ENCODE measurements around the gene PRDM2. TPM values are rescaled to one million over a fixed set of nuclear protein-coding genes. Genes with fewer than 3 reads are reported as not detected.

Gene PRDM2
- polyA plus RNA-seq, 1 donor (not counting 4 experiments of a cell fraction or from before 2014, with no cell fraction given), result 13.8 TPM

DNA sequence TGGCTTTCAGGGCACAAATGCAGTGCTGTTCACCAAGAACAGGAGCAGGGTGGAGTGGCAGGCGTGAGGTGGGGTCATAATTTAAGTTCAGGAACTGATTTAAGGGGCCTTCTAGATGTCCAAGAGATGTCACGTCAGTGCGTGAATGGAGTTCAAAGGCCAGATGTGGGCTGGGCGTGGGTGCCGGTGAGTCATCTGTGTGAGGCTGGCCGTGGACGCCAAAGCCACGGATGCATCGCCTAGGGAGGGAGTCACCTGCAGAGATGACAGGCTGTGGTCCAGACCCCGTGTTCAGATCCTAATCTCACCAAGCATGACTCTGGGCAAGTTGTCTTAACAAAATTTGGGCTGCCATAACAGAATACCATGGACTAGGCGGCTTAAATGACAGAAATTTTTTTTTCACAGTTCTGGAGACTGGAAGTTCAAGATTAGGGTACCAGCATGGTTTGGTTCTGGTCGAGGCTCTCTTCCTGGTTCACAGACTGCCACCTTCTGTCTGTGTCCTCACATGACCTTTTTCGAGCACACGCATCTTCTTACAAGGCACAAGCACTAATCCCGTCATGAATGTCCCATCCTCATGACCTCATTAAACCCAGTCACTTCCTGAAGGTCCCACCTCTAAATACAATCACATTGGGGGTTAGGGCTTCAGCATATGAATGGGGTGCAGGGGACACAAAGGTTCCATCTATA lies 109.6 kb downstream of the PRDM2 start:
- Histone ChIP-seq H3K4me1 (ENCODE audit: control insufficient read depth, extremely low read depth, insufficient read depth, low read length) (no peaks in the 10 kb centered on the region), H3K4me2 (ENCODE audit: control insufficient read depth, extremely low read depth, insufficient read depth, low read depth, low read length) (no peak overlapping the region), H4K20me1 (ENCODE audit: control insufficient read depth, extremely low read depth, insufficient read depth, low read length) (no peaks in the 10 kb centered on the region), H2AFZ (ENCODE audit: control insufficient read depth, low read length) (no peak overlapping the region), H3K4me3 (ENCODE audit: control insufficient read depth in 2 of 3, extremely low read depth in 1 of 3, insufficient read depth in 2 of 3, low read depth in 1 of 3, low read length in 3 of 3) (no peak overlapping the region), H3K27me3 (ENCODE audit: control insufficient read depth, extremely low read depth, insufficient read depth, low read length) (no peaks in the 10 kb centered on the region), H3K27ac (ENCODE audit: control insufficient read depth, insufficient read depth, low read length) (no peak overlapping the region), H3K9me3 (ENCODE audit: control insufficient read depth, low read depth, low read length) (no peaks in the 10 kb centered on the region), H3K9me1 (ENCODE audit: control insufficient read depth, extremely low read depth, insufficient read depth, low read length) (no peaks in the 10 kb centered on the region), H3K9ac (ENCODE audit: control insufficient read depth, extremely low read depth, insufficient read depth, low read length) (no peak overlapping the region), H3K79me2 (ENCODE audit: control insufficient read depth, insufficient read depth, low read length) (no peaks in the 10 kb centered on the region), H3K36me3 (ENCODE audit: control insufficient read depth in 2 of 2, extremely low read depth in 1 of 2, insufficient read depth in 2 of 2, low read length in 2 of 2) (no peaks in the 10 kb centered on the region)
- FAIRE-seq (no peak), DNase-seq (ENCODE audit: low read depth, low spot score) (no peak)
- dilution Hi-C loops (cut with MboI; ENCODE audit: extremely low pct_ligation_motif_present, low sequenced_read_pairs), result no loop called here
- TF ChIP-seq EZH2 (IDR thresholded peaks at IDR 0.05; ENCODE audit: low read length), result no peak
- TF ChIP-seq, protein P1, sequence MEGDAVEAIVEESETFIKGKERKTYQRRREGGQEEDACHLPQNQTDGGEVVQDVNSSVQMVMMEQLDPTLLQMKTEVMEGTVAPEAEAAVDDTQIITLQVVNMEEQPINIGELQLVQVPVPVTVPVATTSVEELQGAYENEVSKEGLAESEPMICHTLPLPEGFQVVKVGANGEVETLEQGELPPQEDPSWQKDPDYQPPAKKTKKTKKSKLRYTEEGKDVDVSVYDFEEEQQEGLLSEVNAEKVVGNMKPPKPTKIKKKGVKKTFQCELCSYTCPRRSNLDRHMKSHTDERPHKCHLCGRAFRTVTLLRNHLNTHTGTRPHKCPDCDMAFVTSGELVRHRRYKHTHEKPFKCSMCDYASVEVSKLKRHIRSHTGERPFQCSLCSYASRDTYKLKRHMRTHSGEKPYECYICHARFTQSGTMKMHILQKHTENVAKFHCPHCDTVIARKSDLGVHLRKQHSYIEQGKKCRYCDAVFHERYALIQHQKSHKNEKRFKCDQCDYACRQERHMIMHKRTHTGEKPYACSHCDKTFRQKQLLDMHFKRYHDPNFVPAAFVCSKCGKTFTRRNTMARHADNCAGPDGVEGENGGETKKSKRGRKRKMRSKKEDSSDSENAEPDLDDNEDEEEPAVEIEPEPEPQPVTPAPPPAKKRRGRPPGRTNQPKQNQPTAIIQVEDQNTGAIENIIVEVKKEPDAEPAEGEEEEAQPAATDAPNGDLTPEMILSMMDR (optimal IDR thresholded peaks at IDR 0.05 in 1 of 3, IDR thresholded peaks at IDR 0.05 in 1 of 3, conservative IDR thresholded peaks at IDR 0.05 in 1 of 3; ENCODE audit: extremely low read depth in 1 of 3, insufficient read depth in 2 of 3, low read length in 3 of 3), result peak in 1 of 3 experiments; percentile 21

- Histone ChIP-seq H3K27me3 (ENCODE audit: control insufficient read depth, extremely low read depth, insufficient read depth, low read length) (no peaks in the 10 kb centered on the region), H4K20me1 (ENCODE audit: control insufficient read depth, extremely low read depth, insufficient read depth, low read length) (no peaks in the 10 kb centered on the region), H3K9me3 (ENCODE audit: control insufficient read depth, low read depth, low read length) (no peaks in the 10 kb centered on the region), H3K9me1 (ENCODE audit: control insufficient read depth, extremely low read depth, insufficient read depth, low read length) (no peaks in the 10 kb centered on the region), H3K4me1 (ENCODE audit: control insufficient read depth, extremely low read depth, insufficient read depth, low read length) (no peaks in the 10 kb centered on the region), H2AFZ (ENCODE audit: control insufficient read depth, low read length) (no peak overlapping the region), H3K9ac (ENCODE audit: control insufficient read depth, extremely low read depth, insufficient read depth, low read length) (no peak overlapping the region), H3K36me3 (ENCODE audit: control insufficient read depth in 2 of 2, extremely low read depth in 1 of 2, insufficient read depth in 2 of 2, low read length in 2 of 2) (no peaks in the 10 kb centered on the region), H3K27ac (ENCODE audit: control insufficient read depth, insufficient read depth, low read length) (no peak overlapping the region), H3K79me2 (ENCODE audit: control insufficient read depth, insufficient read depth, low read length) (no peaks in the 10 kb centered on the region), H3K4me3 (ENCODE audit: control insufficient read depth in 2 of 3, extremely low read depth in 1 of 3, insufficient read depth in 2 of 3, low read depth in 1 of 3, low read length in 3 of 3) (no peak overlapping the region), H3K4me2 (ENCODE audit: control insufficient read depth, extremely low read depth, insufficient read depth, low read depth, low read length) (no peak overlapping the region)
- dilution Hi-C loops (cut with MboI; ENCODE audit: extremely low pct_ligation_motif_present, low sequenced_read_pairs), result no loop called here
- DNase-seq (ENCODE audit: low read depth, low spot score), result no peak
- FAIRE-seq, result no peak
- no peak for TF ChIP-seq EZH2 (IDR thresholded peaks at IDR 0.05; ENCODE audit: low read length)
- TF ChIP-seq, protein P1 (optimal IDR thresholded peaks at IDR 0.05 in 1 of 3, IDR thresholded peaks at IDR 0.05 in 1 of 3, conservative IDR thresholded peaks at IDR 0.05 in 1 of 3; ENCODE audit: extremely low read depth in 1 of 3, insufficient read depth in 2 of 3, low read length in 3 of 3), result no peak
These were observed 112.7 kb downstream of the PRDM2 start for GRCh38 chr1:13812456-13813397.

Measured in keratinocyte (primary cell).